ENCODE data around the gene CAMK2A. TPM values are rescaled to one million over a fixed set of nuclear protein-coding genes. Genes with fewer than 3 reads are reported as not detected.

CAMK2A gene
- total and polyA plus RNA-seq, 4 donors = under 0.01 TPM; not detected in 3

DNA sequence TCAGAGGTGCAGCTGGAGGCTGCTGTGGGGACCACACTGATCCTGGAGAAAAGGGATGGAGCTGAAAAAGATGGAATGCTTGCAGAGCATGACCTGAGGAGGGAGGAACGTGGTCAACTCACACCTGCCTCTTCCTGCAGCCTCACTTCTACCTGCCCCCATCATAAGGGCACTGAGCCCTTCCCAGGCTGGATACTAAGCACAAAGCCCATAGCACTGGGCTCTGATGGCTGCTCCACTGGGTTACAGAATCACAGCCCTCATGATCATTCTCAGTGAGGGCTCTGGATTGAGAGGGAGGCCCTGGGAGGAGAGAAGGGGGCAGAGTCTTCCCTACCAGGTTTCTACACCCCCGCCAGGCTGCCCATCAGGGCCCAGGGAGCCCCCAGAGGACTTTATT, 105.6 kb downstream of the CAMK2A start:
- H3K9ac ChIP-seq (ENCODE audit: low read depth in 1 of 2, low read length in 2 of 2) = no peak overlapping the region
- DNase-seq (ENCODE audit: low spot score) = no peak
- no peaks in the 10 kb centered on the region for H3K9me3 ChIP-seq (ENCODE audit: control insufficient read depth in 4 of 4, low read length in 3 of 4)
- no peak overlapping the region for H3K27ac ChIP-seq (ENCODE audit: low read depth in 1 of 2, low read length in 2 of 2)
- no peak overlapping the region for H3K4me3 ChIP-seq (ENCODE audit: low read depth in 1 of 3, low read length in 3 of 3)
- no peaks in the 10 kb centered on the region for H3K27me3 ChIP-seq (ENCODE audit: control insufficient read depth in 4 of 4, insufficient read depth in 4 of 4, low read length in 3 of 4)
- no peaks in the 10 kb centered on the region for H3K36me3 ChIP-seq (ENCODE audit: control insufficient read depth in 4 of 4, insufficient read depth in 3 of 4, low read depth in 1 of 4, low read length in 3 of 4)
- 81% methylated on average over 2 of the region's 2 CpGs for WGBS
- peaks cover 8 to 26% (median 15%) of the 10 kb centered on the region in 4 donors for H3K4me1 ChIP-seq (ENCODE audit: control insufficient read depth in 4 of 4, insufficient read depth in 4 of 4, low read length in 3 of 4)
- TF ChIP-seq HNF4G (IDR thresholded peaks at IDR 0.05) (no peak), GABPA (IDR thresholded peaks at IDR 0.05 in 1 of 2, conservative IDR thresholded peaks at IDR 0.05 in 1 of 2) (no peak), RAD21 (IDR thresholded peaks at IDR 0.05) (no peak), REST (IDR thresholded peaks at IDR 0.05) (no peak)

- 95% methylated on average over 12 of the region's 12 CpGs for WGBS
- Histone ChIP-seq H3K27me3 (ENCODE audit: control insufficient read depth in 4 of 4, insufficient read depth in 4 of 4, low read length in 3 of 4) (no peaks in the 10 kb centered on the region), H3K36me3 (ENCODE audit: control insufficient read depth in 4 of 4, insufficient read depth in 3 of 4, low read depth in 1 of 4, low read length in 3 of 4) (no peaks in the 10 kb centered on the region), H3K4me1 (ENCODE audit: control insufficient read depth in 4 of 4, insufficient read depth in 4 of 4, low read length in 3 of 4) (peaks cover 8 to 26% (median 15%) of the 10 kb centered on the region in 4 donors), H3K4me3 (ENCODE audit: low read depth in 1 of 3, low read length in 3 of 3) (no peak overlapping the region), H3K27ac (ENCODE audit: low read depth in 1 of 2, low read length in 2 of 2) (no peak overlapping the region), H3K9ac (ENCODE audit: low read depth in 1 of 2, low read length in 2 of 2) (no peak overlapping the region), H3K9me3 (ENCODE audit: control insufficient read depth in 4 of 4, low read length in 3 of 4) (no peaks in the 10 kb centered on the region)
- DNase-seq (ENCODE audit: low spot score) = no peak
- TF ChIP-seq SP1 (IDR thresholded peaks at IDR 0.05) (no peak), NR2F2 (IDR thresholded peaks at IDR 0.05) (no peak)
These were observed 106.1 kb downstream of the CAMK2A start for GRCh38 chr5:150183436-150183835.

DNA sequence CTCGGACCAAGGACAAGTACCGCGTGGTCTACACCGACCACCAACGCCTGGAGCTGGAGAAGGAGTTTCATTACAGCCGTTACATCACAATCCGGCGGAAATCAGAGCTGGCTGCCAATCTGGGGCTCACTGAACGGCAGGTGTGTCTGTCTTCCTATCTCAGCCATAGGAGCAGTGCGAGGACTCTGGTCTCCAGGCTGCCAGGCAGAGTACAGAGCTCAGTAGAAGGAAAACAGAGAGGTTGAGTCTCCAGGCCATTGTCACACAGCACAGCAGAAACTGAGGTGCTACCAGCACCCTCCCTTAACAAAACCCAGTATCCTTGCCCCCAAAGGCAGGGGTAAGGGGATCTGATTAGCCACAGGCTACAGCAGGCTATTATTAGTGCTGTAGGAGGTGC, 106.8 kb downstream of the CAMK2A start:
- Histone ChIP-seq H3K36me3 (ENCODE audit: control insufficient read depth in 4 of 4, insufficient read depth in 3 of 4, low read depth in 1 of 4, low read length in 3 of 4) (no peaks in the 10 kb centered on the region), H3K4me1 (ENCODE audit: control insufficient read depth in 4 of 4, insufficient read depth in 4 of 4, low read length in 3 of 4) (peaks cover 8 to 26% (median 15%) of the 10 kb centered on the region in 4 donors), H3K9me3 (ENCODE audit: control insufficient read depth in 4 of 4, low read length in 3 of 4) (no peaks in the 10 kb centered on the region), H3K9ac (ENCODE audit: low read depth in 1 of 2, low read length in 2 of 2) (no peak overlapping the region), H3K27me3 (ENCODE audit: control insufficient read depth in 4 of 4, insufficient read depth in 4 of 4, low read length in 3 of 4) (no peaks in the 10 kb centered on the region), H3K4me3 (ENCODE audit: low read depth in 1 of 3, low read length in 3 of 3) (no peak overlapping the region), H3K27ac (ENCODE audit: low read depth in 1 of 2, low read length in 2 of 2) (no peak overlapping the region)
- no peak for DNase-seq (ENCODE audit: low spot score)
- WGBS = 84% methylated on average over 10 of the region's 10 CpGs
- TF ChIP-seq TAF1 (conservative IDR thresholded peaks at IDR 0.05) (no peak), YY1 (IDR thresholded peaks at IDR 0.05) (no peak), SP1 (IDR thresholded peaks at IDR 0.05) (no peak), HNF4G (IDR thresholded peaks at IDR 0.05) (no peak), REST (IDR thresholded peaks at IDR 0.05) (no peak), EGR1 (IDR thresholded peaks at IDR 0.05; ENCODE audit: low read depth in 2 of 2) (no peak), GABPA (IDR thresholded peaks at IDR 0.05 in 1 of 2, conservative IDR thresholded peaks at IDR 0.05 in 1 of 2) (no peak), HNF4A (conservative IDR thresholded peaks at IDR 0.05) (no peak), JUND (IDR thresholded peaks at IDR 0.05) (no peak), RXRA (IDR thresholded peaks at IDR 0.05) (no peak), FOXA2 (IDR thresholded peaks at IDR 0.05) (no peak), FOXA1 (IDR thresholded peaks at IDR 0.05) (no peak)
- TF ChIP-seq, protein P1, sequence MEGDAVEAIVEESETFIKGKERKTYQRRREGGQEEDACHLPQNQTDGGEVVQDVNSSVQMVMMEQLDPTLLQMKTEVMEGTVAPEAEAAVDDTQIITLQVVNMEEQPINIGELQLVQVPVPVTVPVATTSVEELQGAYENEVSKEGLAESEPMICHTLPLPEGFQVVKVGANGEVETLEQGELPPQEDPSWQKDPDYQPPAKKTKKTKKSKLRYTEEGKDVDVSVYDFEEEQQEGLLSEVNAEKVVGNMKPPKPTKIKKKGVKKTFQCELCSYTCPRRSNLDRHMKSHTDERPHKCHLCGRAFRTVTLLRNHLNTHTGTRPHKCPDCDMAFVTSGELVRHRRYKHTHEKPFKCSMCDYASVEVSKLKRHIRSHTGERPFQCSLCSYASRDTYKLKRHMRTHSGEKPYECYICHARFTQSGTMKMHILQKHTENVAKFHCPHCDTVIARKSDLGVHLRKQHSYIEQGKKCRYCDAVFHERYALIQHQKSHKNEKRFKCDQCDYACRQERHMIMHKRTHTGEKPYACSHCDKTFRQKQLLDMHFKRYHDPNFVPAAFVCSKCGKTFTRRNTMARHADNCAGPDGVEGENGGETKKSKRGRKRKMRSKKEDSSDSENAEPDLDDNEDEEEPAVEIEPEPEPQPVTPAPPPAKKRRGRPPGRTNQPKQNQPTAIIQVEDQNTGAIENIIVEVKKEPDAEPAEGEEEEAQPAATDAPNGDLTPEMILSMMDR (IDR thresholded peaks at IDR 0.05; ENCODE audit: low read depth, low read length, missing input control) = no peak
- TF ChIP-seq, protein P2, sequence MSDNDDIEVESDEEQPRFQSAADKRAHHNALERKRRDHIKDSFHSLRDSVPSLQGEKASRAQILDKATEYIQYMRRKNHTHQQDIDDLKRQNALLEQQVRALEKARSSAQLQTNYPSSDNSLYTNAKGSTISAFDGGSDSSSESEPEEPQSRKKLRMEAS (IDR thresholded peaks at IDR 0.05) = no peak
- TF ChIP-seq, protein P3, sequence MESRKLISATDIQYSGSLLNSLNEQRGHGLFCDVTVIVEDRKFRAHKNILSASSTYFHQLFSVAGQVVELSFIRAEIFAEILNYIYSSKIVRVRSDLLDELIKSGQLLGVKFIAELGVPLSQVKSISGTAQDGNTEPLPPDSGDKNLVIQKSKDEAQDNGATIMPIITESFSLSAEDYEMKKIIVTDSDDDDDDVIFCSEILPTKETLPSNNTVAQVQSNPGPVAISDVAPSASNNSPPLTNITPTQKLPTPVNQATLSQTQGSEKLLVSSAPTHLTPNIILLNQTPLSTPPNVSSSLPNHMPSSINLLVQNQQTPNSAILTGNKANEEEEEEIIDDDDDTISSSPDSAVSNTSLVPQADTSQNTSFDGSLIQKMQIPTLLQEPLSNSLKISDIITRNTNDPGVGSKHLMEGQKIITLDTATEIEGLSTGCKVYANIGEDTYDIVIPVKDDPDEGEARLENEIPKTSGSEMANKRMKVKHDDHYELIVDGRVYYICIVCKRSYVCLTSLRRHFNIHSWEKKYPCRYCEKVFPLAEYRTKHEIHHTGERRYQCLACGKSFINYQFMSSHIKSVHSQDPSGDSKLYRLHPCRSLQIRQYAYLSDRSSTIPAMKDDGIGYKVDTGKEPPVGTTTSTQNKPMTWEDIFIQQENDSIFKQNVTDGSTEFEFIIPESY (IDR thresholded peaks at IDR 0.05) = no peak
- TF ChIP-seq, protein P4, sequence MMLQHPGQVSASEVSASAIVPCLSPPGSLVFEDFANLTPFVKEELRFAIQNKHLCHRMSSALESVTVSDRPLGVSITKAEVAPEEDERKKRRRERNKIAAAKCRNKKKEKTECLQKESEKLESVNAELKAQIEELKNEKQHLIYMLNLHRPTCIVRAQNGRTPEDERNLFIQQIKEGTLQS (IDR thresholded peaks at IDR 0.05) = no peak
